MM.1S (cell line): ENCODE measurements around the gene TYRO3.

ENCODE experiments used
- CTCF ChIP-seq: fragments of 300-600 bp; sonication (generic); IDR thresholded peaks from 2 replicates; pipeline ENCODE4 v1.5.1; 2016; ENCODE audit warnings: antibody characterized with exemption, low read length, mixed read lengths
- EZH2phosphoT487 ChIP-seq: fragments of 300-600 bp; sonication (generic); IDR thresholded peaks from 2 replicates; pipeline ENCODE4 v1.6.1; 2018; ENCODE audit warnings: antibody characterized with exemption, low read length

GRCh38 chr15:41553731-41554130, 5.3 kb upstream of the TYRO3 start:
- TF ChIP-seq CTCF (no peak), EZH2phosphoT487 (no peak)
